GM10248 (cell line): ENCODE measurements around the gene RPL18A.

Experiments used
- CTCF ChIA-PET: fragments of 300-600 bp; sonication (Branson Sonifier 250); formaldehyde crosslinking; extraction: SDS; loops from one replicate; lab custom pipeline; 2021; ENCODE audit warnings: antibody characterized with exemption; lab: Yijun Ruan, JAX
- POLR2A ChIA-PET: fragments of 350-650 bp; sonication (Branson Sonifier 250); formaldehyde crosslinking; extraction: SDS; loops from one replicate; lab custom pipeline; 2020; ENCODE audit warnings: antibody characterized with exemption; lab: Yijun Ruan, JAX
- DNase-seq: peaks from one replicate; pipeline ENCODE4 v3.0.0; 2012; ENCODE audit errors: extremely low spot score
- TF ChIP-seq, protein P1 (sequence below): IDR thresholded peaks from 2 replicates; pipeline ENCODE4 v1.5.1; 2012; ENCODE audit warnings: mild to moderate bottlenecking, low read depth; ENCODE audit errors: extremely low read depth, missing control alignments, control extremely low read depth

RPL18A gene

DNA sequence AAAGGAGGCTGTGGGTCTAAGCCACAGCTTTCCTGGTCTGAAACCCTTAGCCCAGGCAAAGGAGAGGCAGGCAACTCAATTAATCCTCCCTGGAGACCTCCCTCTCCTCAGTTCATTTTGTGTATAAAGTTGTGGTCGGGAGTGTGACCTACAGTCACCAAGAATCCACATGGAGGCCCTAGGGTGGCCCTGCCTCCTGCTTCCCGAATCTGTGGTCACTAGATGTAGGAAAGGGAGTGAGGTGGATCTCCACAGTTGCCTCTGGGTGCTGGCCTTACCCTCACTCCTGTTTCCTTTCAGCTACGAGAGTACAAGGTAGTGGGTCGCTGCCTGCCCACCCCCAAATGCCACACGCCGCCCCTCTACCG is 1.3 kb downstream of the RPL18A start:
- no peak for DNase-seq
- POLR2A ChIA-PET, result interaction anchor here (1.0 to 1.1 kb wide), 2 partner anchors 24 to 72 kb away, joined by 3 read pairs; partner anchors contain the start of gene CCDC124
- TF ChIP-seq, protein P1, sequence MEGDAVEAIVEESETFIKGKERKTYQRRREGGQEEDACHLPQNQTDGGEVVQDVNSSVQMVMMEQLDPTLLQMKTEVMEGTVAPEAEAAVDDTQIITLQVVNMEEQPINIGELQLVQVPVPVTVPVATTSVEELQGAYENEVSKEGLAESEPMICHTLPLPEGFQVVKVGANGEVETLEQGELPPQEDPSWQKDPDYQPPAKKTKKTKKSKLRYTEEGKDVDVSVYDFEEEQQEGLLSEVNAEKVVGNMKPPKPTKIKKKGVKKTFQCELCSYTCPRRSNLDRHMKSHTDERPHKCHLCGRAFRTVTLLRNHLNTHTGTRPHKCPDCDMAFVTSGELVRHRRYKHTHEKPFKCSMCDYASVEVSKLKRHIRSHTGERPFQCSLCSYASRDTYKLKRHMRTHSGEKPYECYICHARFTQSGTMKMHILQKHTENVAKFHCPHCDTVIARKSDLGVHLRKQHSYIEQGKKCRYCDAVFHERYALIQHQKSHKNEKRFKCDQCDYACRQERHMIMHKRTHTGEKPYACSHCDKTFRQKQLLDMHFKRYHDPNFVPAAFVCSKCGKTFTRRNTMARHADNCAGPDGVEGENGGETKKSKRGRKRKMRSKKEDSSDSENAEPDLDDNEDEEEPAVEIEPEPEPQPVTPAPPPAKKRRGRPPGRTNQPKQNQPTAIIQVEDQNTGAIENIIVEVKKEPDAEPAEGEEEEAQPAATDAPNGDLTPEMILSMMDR, result no peak
- CTCF ChIA-PET, result interaction anchor here (1.0 to 3.7 kb wide), 6 partner anchors 9 to 407 kb away, joined by 3 to 124 read pairs (median 8); partner anchors contain the start of gene CCDC124

DNA sequence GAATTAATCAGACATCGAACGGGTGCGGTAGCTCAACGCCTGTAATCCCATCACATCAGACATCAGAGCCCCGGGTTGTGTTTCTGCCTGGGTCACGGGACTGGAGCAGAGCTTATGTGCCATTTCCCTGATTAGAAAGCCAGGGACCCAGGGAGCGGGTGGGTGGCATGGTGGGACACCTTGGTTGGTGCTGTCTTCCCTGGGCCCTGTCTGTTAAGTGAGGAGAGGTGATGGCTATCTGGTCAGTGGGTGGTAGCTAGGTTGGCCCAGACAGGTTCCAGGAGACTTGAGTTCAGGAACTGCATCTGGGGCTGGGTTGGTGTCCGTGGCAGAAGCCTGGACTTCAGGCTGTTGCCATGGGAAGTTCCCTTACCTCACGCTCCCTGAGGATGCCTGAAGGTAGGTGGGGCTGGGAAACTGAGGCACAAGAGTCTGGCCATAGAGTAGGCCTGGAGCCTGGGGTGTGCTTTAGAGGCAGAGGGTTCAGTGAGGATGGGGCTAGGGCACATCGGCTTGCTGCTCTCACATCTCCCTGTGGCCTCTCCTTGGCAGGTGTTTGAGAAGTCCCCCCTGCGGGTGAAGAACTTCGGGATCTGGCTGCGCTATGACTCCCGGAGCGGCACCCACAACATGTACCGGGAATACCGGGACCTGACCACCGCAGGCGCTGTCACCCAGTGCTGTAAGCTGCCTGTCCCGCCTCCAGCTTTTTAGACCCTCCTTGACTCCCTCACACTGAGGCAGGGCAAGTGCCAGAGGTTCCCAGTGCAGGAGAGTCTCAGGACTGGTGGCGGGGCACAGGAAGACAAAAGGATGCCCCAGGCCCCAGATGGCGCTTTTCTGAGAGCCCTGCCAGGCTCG is 2.1 kb downstream of the RPL18A start:
- TF ChIP-seq, protein P1, result no peak
- ChIA-PET POLR2A (interaction anchor here (1.0 to 1.1 kb wide), 2 partner anchors 24 to 71 kb away, joined by 3 read pairs; partner anchors contain the start of gene CCDC124), CTCF (interaction anchor here (0.8 to 3.7 kb wide), 5 partner anchors 8 to 407 kb away, joined by 3 to 124 read pairs (median 4); partner anchors contain the start of gene CCDC124)

DNA sequence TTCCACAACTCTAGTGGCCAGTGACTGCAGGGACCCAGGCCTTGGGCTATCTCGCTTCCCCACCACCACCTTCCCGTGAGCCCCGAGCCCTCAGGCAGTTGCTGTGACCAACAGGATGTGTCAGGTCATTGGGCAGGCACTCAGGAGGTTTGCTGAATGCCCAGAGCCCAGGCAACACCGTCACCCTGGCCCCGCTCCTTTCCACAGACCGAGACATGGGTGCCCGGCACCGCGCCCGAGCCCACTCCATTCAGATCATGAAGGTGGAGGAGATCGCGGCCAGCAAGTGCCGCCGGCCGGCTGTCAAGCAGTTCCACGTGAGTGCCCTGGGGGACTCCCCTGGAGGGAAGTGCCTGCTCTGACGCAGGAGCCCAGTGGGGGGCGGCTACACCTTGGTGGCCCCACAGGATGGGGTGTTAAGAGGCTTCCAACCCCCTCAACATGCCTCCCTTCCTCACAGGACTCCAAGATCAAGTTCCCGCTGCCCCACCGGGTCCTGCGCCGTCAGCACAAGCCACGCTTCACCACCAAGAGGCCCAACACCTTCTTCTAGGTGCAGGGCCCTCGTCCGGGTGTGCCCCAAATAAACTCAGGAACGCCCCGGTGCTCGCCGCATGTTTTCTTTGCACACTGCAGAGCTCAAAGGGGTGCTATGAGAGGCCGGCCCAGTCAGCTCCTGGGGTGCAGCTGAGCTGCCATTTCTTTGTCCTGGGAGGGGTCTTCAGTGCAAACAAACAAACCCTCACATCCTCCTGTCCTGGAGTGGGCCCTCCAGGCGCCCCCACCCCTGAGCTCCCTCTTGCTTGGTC is 3.2 kb downstream of the RPL18A start:
- no peak for DNase-seq
- ChIA-PET POLR2A (interaction anchor here (0.6 to 1.4 kb wide), 2 partner anchors 17 to 70 kb away, joined by 3 to 6 read pairs; partner anchors contain the start of gene CCDC124), CTCF (interaction anchor here (1.4 to 3.5 kb wide), 2 partner anchors 14 to 70 kb away, joined by 4 to 28 read pairs; partner anchors contain the start of gene CCDC124)
- TF ChIP-seq, protein P1, result no peak

More for the DNA sequence above, 2.1 kb downstream of the RPL18A start:
- DNase-seq, result no peak

DNA sequence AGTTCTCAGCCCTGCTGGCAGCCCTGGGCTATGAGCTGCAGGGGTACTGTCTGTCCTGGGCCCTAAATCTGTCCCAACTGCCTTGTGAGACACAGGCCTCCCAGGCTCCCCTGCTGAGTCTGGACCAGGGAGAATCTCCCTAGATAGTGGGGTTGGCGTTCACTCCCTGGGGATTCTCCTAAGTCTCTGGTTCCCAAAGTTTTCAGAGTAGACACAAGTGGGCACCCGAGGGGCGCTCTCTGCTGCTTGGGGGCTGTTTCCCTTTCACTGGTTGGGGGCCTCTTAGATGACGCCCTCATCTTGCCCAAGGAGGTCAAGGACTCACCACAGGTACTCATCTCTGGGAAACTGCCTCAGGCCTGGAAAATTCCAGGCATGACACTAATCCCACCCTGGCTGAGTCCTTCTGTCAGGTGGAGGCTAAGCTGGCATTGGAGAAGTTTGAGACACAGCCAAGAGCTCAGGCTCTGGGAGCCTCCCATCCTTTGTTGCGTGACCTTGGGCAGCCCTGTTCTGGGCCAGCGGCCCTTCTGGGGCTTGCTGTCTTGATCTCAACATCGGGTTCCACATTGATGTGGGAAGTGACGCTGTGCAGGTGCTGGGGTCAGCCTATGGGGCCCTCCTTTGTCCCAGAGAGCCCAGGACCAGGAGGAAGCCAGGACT is 3.9 kb downstream of the RPL18A start:
- POLR2A ChIA-PET, result interaction anchor here (0.6 to 1.4 kb wide), 2 partner anchors 18 to 69 kb away, joined by 3 to 6 read pairs; partner anchors contain the start of gene CCDC124

DNA sequence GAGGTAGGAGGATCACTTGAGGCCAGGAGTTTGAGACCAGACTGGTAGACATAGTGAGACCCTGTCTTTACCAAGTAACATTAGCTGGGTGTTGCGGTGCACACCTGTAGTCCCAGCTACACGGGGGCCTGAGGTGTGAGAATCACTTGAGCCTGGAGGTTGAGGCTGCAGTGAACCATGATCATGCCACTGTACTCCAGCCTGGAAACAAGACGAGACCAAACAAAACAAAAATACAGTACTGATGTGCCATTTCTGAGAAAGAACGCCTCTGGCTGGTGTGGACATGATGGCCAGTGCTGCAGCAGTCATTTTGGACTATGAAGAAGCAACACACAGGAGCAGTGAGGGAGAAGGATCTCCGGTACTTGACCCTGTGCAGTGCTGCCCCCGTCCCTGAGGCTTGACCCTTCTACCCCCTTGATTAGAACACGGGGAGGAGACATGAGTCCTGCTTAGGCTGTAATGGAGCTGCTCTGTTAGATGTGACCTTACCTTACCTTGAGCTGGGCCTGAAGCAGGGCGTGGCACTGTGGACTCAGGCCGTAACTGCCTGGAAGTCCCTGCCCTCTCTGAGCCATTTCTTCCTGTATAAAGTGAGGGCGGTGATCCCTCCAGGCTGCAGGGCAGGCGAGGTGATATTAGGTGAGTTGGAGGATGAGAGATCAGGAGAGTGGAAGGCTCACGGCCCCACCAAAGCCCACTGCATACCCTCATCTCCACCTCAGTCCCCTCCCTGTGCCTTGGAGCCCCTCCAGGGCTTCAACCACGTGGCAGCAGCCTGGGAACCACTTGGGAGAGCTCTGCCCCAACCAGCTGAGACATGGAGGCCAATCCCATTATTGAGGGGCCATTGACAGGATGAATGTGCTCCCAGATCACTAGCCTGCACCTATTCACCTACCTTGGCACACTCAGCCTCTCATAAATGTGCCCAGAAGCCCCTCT is 5.9 kb downstream of the RPL18A start:
- DNase-seq, result no peak
- POLR2A ChIA-PET, result interaction anchor here (0.6 to 1.6 kb wide), 3 partner anchors 65 to 224 kb away, joined by 3 read pairs; partner anchors contain the start of gene CCDC124
- CTCF ChIA-PET, result interaction anchor here (0.7 to 3.5 kb wide), 6 partner anchors 9 to 193 kb away, joined by 3 to 28 read pairs (median 4); partner anchors contain the start of gene CCDC124
- TF ChIP-seq, protein P1, result no peak

More for the DNA sequence above, 3.9 kb downstream of the RPL18A start:
- CTCF ChIA-PET, result interaction anchor here (3.5 kb wide), 1 partner anchor 69 kb away, joined by 28 read pairs; the partner anchor contains the start of gene CCDC124
- TF ChIP-seq, protein P1, result no peak
- DNase-seq, result no peak
